HG02798 (cell line): ENCODE results near the gene CD300A.

Experiments
- ATAC-seq: cut with Tn5 transposase; IDR thresholded peaks from one replicate; pipeline ENCODE4 v1.9.1; 2021; ENCODE audit warnings: mild to moderate bottlenecking; ENCODE audit not compliant: unreplicated experiment, poor library complexity

Gene CD300A

GRCh38 chr17:74453665-74454196, 12.7 kb upstream of the CD300A start:
- ATAC-seq: no peak

DNA sequence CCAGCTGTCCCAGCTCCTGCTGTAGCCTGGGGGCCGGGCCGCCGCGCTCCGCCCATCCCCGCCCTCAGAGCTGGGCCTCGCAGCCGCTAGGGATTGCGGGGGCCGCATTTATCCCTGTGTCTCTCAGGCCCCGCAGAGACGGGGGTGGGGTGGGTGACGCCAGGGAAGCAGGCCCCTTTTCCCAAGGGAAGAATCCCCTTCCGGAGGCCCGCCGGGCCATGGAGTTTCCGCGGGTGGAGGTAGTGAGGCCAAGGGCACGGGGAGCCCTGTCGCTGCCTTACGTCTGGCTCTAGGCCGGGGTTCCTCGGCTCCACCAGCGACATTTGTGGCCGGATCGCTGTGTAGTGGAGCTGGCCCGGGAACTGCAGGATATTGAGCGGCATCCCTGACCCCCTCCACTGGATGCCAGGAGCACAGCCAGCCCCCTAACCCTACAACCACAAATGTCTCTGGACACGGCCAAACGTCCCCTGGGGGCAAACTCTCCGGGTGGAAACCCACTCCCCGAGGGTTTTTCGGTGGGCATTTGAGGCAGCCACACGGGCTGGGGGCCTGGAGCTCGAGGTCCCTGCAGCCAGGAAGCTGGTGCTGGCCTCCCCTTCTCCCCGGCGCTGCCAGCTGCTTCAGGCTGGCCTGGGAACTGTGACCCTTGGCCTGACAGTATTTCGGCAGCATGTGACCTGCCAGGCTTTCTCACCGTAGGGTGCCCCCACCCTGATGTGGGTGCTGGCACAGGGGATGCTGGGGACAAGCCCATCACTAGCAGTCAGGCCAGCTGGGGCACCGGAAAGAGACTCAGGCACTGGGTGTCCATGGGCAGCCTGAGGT, 12.0 kb upstream of the CD300A start:
- ATAC-seq: peak; percentile 94

GRCh38 chr17:74455025-74455545, 11.3 kb upstream of the CD300A start:
- no peak for ATAC-seq

GRCh38 chr17:74455821-74456220, 10.6 kb upstream of the CD300A start:
- ATAC-seq: no peak

- no peak for ATAC-seq
These were observed 9.2 kb upstream of the CD300A start for GRCh38 chr17:74457146-74457819.

DNA sequence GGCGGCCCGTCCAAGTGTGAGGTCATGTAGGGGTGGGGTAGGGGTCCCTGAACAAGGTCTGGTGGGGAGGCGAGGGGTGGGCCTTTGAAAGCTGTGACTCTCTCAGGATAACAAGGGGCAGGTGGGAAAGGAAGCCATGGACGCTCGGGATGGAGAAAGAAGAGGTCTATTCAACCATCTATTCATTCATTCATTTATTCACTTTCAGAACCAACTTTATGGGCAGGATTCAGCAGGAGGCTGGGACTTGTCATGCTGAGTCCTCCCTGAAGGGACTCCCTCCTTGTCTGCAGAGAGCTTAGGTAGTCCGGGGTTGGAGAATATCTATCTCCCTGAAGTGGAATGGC, 8.6 kb upstream of the CD300A start:
- no peak for ATAC-seq

- no peak for ATAC-seq
These were observed 7.6 kb upstream of the CD300A start for GRCh38 chr17:74458835-74459234.

- no peak for ATAC-seq
These were observed 6.8 kb upstream of the CD300A start for GRCh38 chr17:74459622-74460021.

- ATAC-seq: no peak
These were observed 6.2 kb upstream of the CD300A start for GRCh38 chr17:74460241-74460640.

- ATAC-seq: no peak
These were observed 5.4 kb upstream of the CD300A start for GRCh38 chr17:74460996-74461395.

- no peak for ATAC-seq
These were observed 4.8 kb upstream of the CD300A start for GRCh38 chr17:74461611-74462010.

DNA sequence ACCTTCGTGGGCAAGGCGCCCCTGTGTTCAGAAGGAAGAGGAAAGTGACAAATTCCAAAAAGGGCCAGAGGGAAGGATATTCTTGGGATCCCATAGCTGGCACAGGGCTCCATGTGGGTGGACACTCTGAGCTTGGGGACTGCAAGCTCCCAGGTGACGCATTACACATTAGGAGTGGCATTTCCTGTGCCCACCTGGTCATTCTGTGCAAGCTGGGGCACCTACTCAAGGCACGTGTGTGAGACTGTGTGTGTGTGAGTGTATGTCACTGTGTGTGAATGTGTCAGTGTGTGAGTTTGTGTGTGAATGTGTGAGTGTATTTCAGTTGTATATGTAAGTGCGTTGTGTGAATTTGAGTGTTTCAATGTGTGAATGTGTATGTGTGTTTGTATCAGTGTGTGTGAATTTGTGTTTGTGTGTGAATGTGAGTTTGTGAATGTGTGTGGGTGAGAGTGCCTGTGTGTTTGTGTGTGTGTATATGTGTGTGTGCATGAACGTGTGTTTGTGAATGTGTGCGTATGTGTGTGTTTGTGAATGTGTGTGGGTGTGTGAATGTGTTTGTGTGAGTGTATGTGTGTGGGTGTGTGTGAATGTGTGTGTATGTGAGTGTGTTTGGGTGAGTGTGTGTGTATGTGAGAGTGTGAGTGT, 1.6 kb upstream of the CD300A start:
- ATAC-seq: no peak

DNA sequence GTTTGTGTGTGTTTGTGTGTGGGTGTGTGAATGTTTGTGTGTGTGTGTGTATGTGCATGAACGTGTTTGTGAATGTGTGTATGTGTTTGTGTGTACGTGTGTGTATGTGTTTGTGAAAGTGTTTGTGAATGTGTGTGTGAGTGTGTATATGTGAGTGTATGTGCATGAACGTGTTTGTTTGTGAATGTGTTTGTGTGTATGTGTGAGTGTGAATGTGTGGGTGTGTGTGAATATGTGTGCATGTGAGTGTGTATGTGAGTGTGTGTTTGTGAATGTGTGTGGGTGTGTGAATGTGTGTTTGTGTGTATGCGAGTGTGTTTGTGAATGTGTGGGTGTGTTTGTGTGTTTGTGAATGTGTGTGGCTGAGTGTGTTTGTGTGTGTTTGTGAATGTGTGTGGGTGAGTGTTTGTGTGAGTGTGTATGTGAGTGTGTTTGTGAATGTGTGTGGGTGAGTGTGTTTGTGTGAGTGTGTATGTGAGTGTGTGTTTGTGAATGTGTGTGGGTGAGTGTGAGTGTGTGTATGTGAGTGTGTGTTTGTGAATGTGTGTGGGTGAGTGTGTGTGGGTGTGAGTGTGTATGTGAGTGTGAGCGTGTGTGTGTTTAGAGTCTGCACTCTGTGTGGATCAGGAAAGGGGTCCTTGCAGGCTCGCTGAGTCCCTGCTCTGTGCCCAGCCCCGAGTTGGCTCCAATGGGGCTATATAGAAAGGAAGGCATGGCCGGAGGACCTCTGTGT, 890 bp upstream of the CD300A start:
- ATAC-seq: no peak

DNA sequence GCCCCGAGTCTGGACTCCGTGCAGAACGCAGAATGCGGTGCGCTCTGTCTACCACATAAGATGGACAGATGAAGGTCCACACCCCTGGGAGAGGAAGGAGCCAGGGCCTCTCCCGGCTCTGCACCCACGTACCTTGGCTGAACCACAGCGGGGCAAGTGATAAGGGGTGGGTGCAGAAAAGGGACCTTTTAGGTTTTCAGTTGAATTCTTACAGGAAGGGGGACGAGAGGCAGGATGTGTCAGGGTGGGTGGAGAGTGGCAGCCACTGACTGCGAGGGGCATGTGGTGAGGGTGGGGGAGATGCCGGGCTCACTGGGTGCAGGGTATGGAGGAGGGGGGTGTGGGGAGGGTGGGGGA, 372 bp downstream of the CD300A start:
- no peak for ATAC-seq

GRCh38 chr17:74467221-74467951, 952 bp downstream of the CD300A start:
- peak; percentile 67 for ATAC-seq

- ATAC-seq: no peak
These were observed 4.9 kb downstream of the CD300A start for GRCh38 chr17:74471341-74471740.

DNA sequence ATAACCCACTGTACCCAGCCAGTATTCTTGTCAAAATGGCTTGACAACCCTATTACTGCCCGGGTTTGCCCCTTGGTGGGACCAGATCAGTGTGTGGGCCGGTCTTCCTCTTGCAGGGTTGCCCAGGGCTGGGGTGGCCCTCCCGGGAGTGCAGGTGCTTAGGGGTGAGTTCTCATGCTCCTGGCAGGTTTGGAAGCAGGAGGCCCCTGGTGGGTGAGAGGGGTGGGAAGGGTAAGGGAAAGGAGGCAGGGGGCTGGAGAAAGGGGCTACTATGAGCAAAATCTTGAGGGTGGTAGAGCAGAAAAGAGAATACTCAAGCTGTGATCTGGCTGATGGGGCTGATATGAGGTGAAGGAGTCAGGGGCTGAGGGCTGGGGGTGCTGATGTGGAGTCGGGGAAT, 6.5 kb downstream of the CD300A start:
- ATAC-seq: no peak

DNA sequence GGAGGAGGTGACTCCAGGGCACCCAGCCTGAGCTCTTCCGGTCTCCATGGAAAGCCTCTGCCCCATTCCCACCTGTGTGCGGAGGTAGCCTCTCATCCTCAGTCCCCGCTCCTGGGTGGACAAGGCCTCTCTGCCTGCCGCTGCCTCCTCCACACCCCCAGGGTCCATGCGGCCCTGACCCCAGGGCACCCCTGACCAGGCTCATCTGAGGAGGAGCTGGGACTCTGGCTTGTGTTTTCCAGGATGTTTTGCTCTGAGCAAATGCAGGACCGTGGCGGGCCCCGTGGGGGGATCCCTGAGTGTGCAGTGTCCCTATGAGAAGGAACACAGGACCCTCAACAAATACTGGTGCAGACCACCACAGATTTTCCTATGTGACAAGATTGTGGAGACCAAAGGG, 6.9 kb downstream of the CD300A start:
- no peak for ATAC-seq

- ATAC-seq: no peak
These were observed 7.8 kb downstream of the CD300A start for GRCh38 chr17:74474043-74474792.
